DND-41 (cell line): ENCODE data around the gene FNDC8.

Experiments
- EZH2 ChIP-seq: IDR thresholded peaks from 3 replicates; pipeline ENCODE4 v1.6.1; 2012; ENCODE audit warnings: borderline replicate concordance, low read depth, mild to moderate bottlenecking, moderate library complexity, low read length, inconsistent platforms; ENCODE audit not compliant: severe bottlenecking
- TF ChIP-seq, protein P1 (sequence below): IDR thresholded peaks from 2 replicates; pipeline ENCODE4 v1.5.1; 2012; ENCODE audit warnings: borderline replicate concordance, low read length, moderate library complexity, mild to moderate bottlenecking; ENCODE audit not compliant: poor library complexity, severe bottlenecking; ENCODE audit errors: extremely low read depth

DNA sequence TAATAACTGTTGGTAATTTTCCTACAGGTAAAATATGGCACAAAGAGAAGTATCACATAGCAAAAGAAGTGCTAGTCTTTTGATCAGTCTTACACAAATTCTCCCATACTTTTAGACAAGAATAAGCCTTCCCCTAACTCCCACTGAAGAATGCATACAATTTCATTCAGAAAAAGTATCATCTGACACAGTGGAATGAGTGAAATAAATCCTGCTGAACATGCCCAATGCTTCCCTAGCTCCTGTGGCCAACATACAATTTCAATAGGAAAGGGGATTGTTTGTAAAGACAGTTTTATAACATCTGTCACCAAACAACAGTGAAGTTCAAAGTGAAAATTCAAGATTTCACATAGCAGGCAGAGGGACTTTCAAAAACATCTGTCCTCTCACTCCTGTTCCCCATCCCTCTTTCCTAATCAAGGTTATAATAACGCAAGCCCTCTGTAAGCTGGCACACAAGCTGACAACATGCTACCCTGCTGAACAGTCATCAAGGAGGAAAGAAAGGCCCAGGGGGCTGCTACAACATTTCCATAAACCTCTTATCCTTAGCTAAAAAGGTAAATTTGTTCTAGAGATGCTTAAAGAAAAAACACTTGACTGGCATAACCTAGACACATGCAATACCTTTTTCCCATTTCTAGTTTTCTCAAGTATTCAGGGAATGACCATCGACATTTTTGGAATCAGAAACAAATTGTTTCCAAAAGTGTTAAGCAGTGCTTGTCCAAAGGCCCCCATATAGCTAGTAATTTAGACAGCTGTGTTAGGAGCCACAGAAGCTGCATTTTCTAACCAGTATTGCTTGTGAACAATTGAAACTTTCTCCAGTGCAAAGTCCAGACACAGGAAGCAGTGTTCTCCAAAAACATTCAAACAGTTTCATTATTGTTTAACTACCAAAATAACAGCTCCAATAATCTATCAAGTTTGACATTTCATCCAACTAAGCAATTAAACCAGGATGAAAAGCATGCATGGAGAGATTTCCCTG, 46.4 kb upstream of the FNDC8 start:
- TF ChIP-seq EZH2 = no peak
- TF ChIP-seq, protein P1, sequence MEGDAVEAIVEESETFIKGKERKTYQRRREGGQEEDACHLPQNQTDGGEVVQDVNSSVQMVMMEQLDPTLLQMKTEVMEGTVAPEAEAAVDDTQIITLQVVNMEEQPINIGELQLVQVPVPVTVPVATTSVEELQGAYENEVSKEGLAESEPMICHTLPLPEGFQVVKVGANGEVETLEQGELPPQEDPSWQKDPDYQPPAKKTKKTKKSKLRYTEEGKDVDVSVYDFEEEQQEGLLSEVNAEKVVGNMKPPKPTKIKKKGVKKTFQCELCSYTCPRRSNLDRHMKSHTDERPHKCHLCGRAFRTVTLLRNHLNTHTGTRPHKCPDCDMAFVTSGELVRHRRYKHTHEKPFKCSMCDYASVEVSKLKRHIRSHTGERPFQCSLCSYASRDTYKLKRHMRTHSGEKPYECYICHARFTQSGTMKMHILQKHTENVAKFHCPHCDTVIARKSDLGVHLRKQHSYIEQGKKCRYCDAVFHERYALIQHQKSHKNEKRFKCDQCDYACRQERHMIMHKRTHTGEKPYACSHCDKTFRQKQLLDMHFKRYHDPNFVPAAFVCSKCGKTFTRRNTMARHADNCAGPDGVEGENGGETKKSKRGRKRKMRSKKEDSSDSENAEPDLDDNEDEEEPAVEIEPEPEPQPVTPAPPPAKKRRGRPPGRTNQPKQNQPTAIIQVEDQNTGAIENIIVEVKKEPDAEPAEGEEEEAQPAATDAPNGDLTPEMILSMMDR = no peak
